ENCODE measurements around the gene REXO1. TPM values are rescaled to one million over a fixed set of nuclear protein-coding genes. Genes with fewer than 3 reads are reported as not detected.

REXO1 gene
- total and polyA plus RNA-seq, 2 of the 8 experiments (the other 6 are each of a cell fraction or from before 2014, with no cell fraction given) = 42.4 to 44.3 TPM

DNA sequence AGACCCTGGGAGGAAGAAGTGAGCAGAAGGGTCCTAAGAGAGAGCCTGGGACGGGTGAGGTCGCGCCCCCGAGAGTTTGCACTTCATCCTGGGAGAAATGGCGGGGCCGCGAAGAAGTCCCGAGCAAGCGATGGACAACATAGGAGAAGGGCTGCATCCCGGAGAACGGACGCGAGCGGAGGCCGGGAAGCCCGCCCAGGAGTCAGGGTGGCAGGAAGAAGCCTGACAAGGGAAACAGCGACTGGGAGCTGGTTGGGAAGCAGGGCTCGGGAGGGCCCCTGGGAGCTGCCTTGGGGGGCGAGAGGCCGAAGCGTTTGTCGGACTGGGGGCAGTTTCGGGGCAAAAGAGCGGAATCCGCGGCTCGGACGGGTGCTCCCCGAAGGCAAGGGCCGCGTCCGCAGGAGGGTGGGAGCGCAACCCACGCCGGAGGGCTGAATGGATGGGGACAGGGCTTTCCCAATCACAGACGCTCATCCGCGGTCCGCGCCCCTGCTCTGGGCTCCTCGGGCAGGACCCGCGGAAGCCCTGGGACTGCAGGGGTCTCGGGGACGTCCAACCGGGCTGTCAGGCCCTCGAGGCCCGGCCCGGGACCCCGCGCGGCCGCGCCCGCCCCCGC is 36.5 kb upstream of the REXO1 start:
- H2AK5ac ChIP-seq (ENCODE audit: low read depth, low read length) = no peak overlapping the region
- H3K79me2 ChIP-seq (ENCODE audit: control insufficient read depth in 1 of 2, insufficient read depth in 2 of 2, low read length in 2 of 2) = peaks cover 7 to 29% of the 10 kb centered on the region in 2 experiments; a peak in 3 of 4 replicates
- CTCF ChIA-PET (ENCODE audit: partially characterized antibody) = interaction anchor here (1.7 to 1.9 kb wide), 2 partner anchors 9 to 13 kb away, joined by 4 to 5 read pairs; no protein-coding TSS in a partner anchor
- no peak overlapping the region for H2AFZ ChIP-seq (ENCODE audit: low read length)
- no peak overlapping the region for H2BK12ac ChIP-seq (ENCODE audit: low read depth, low read length)
- H3K23me2 ChIP-seq (ENCODE audit: low read depth, low read length) = peaks cover 6% of the 10 kb centered on the region; the same call in 1 of the 2 replicates
- peak overlapping the region; percentile 67 to 74 (median 70); a peak in 6 of 7 replicates for H3K9ac ChIP-seq (replicated peaks in 1 of 4; ENCODE audit: extremely low read depth in 1 of 4, low read depth in 3 of 4, low read length in 3 of 4)
- FAIRE-seq (no peak), DNase-seq (ENCODE audit: low read depth in 1 of 2, low spot score in 2 of 2) (no peak)
- H3K36me3 ChIP-seq (ENCODE audit: control insufficient read depth in 2 of 4, insufficient read depth in 4 of 4, low read length in 3 of 4) = no peaks in the 10 kb centered on the region
- H3K4me1 ChIP-seq (replicated peaks in 1 of 4; ENCODE audit: control insufficient read depth in 3 of 4, insufficient read depth in 4 of 4, low read length in 3 of 4) = peaks cover 3 to 14% (median 9%) of the 10 kb centered on the region in 4 experiments; a peak in 6 of 7 replicates
- H2BK15ac ChIP-seq (ENCODE audit: low read length) = peak overlapping the region; percentile 72; the same call in 1 of the 2 replicates
- H2BK5ac ChIP-seq (ENCODE audit: low read depth, low read length) = no peak overlapping the region
- no peak overlapping the region for H4K5ac ChIP-seq (ENCODE audit: insufficient read length, low read depth, low read length)
- TF ChIP-seq JUN (IDR thresholded peaks at IDR 0.05; ENCODE audit: low read depth, low read length) (no peak), KDM4A (IDR thresholded peaks at IDR 0.05; ENCODE audit: low read depth, low read length, severe bottlenecking) (peak; percentile 36), RBBP5 (IDR thresholded peaks at IDR 0.05; ENCODE audit: borderline replicate concordance, low read depth, low read length) (0 out of 2 replicates have a peak, but pooled peaks have one; percentile 32)
- H3K9me3 ChIP-seq (ENCODE audit: insufficient read depth in 2 of 2, low read depth in 1 of 2, low read length in 1 of 2) = no peaks in the 10 kb centered on the region
- no peak overlapping the region for H4K91ac ChIP-seq (replicated peaks; ENCODE audit: insufficient read length, low read length)
- WGBS, 2 experiments (ENCODE audit: extremely low coverage in 1 of 2, insufficient coverage in 1 of 2, insufficient read length in 1 of 2, insufficient replicate concordance in 2 of 2, low coverage in 1 of 2, low lambda C conversion rate in 2 of 2, missing lambda C conversion rate in 1 of 2) = 4% methylated on average over 40 of the region's 56 CpGs; no CpG with 5 or more reads in 1 of the 2 experiments
- POLR2A ChIA-PET (ENCODE audit: partially characterized antibody) = interaction anchor here (0.7 to 2.1 kb wide), 8 partner anchors 10 to 266 kb away, joined by 3 to 9 read pairs (median 4); partner anchors contain the start of gene AP3D1
- no peak overlapping the region for H3K4ac ChIP-seq (replicated peaks; ENCODE audit: insufficient read length, low read depth, low read length)
- no peaks in the 10 kb centered on the region; a peak in 2 of 7 replicates for H3K27me3 ChIP-seq (replicated peaks in 1 of 4; ENCODE audit: control insufficient read depth in 3 of 4, extremely low read depth in 1 of 4, insufficient read depth in 3 of 4, low read length in 3 of 4)
- no peak overlapping the region for H2BK20ac ChIP-seq (ENCODE audit: low read length)
- H2BK120ac ChIP-seq (replicated peaks; ENCODE audit: low read depth, low read length) = no peak overlapping the region
- peak overlapping the region; percentile 81 to 85 for H3K4me2 ChIP-seq (ENCODE audit: insufficient read depth in 1 of 2, low read depth in 2 of 2, low read length in 2 of 2)
- H4K8ac ChIP-seq (ENCODE audit: extremely low read depth, insufficient read depth, low read length) = 0 out of 2 replicates have a peak overlapping the region, but pooled peaks have one; percentile 68
- H3K27ac ChIP-seq (ENCODE audit: low read depth, low read length) = no peak overlapping the region
- H4K20me1 ChIP-seq (replicated peaks in 1 of 2; ENCODE audit: control insufficient read depth in 1 of 2, insufficient read depth in 2 of 2, low read length in 2 of 2) = peaks cover 13 to 23% of the 10 kb centered on the region in 2 experiments
- peak overlapping the region; percentile 46 for H3K56ac ChIP-seq (replicated peaks; ENCODE audit: insufficient read length, low read depth, low read length)
- H3K14ac ChIP-seq (ENCODE audit: insufficient read length) = no peak overlapping the region
- H3K18ac ChIP-seq (ENCODE audit: extremely low read depth, low read length) = no peak overlapping the region
- H3K4me3 ChIP-seq (ENCODE audit: extremely low read depth in 1 of 4, insufficient read depth in 2 of 4, low read depth in 3 of 4, low read length in 4 of 4) = peak overlapping the region; percentile 69 to 81 (median 76)
- H3K23ac ChIP-seq (ENCODE audit: insufficient read length) = no peak overlapping the region
- peaks cover 23% of the 10 kb centered on the region for H3K79me1 ChIP-seq (ENCODE audit: low read depth, low read length)

Data from H1 (cell line).